HG03060 (cell line): ENCODE measurements around the gene SAG.

Source experiments
- ATAC-seq: cut with Tn5 transposase; IDR thresholded peaks from one replicate; pipeline ENCODE4 v1.9.1; 2021; ENCODE audit warnings: low read depth, moderate number of reproducible peaks; ENCODE audit not compliant: unreplicated experiment

The SAG gene

GRCh38 chr2:233353769-233354499 is 46.3 kb downstream of the SAG start, which contains the start of gene DGKD:
DGKD (plus strand) TSS chr2:233354494; CDS start chr2:233354519, 25 bp downstream.
- ATAC-seq = no peak

GRCh38 chr2:233354500-233354924 is 46.9 kb downstream of the SAG start:
- ATAC-seq = no peak

GRCh38 chr2:233354971-233355574 is 47.5 kb downstream of the SAG start:
- ATAC-seq = no peak

GRCh38 chr2:233355916-233356315 is 48.3 kb downstream of the SAG start:
- ATAC-seq = no peak

GRCh38 chr2:233356546-233357308 is 49.1 kb downstream of the SAG start:
- ATAC-seq = no peak

- no peak for ATAC-seq
Measured at GRCh38 chr2:233358335-233358734, 50.7 kb downstream of the SAG start.

GRCh38 chr2:233358947-233359346 is 51.3 kb downstream of the SAG start:
- no peak for ATAC-seq

GRCh38 chr2:233359823-233360222 is 52.2 kb downstream of the SAG start:
- ATAC-seq = no peak

- ATAC-seq = no peak
Measured at GRCh38 chr2:233360771-233361176, 53.2 kb downstream of the SAG start.

GRCh38 chr2:233361297-233361696 is 53.7 kb downstream of the SAG start:
- no peak for ATAC-seq

GRCh38 chr2:233362742-233363141 is 55.1 kb downstream of the SAG start:
- no peak for ATAC-seq

- ATAC-seq = no peak
Measured at GRCh38 chr2:233363744-233364235, 56.2 kb downstream of the SAG start.

- ATAC-seq = no peak
Measured at GRCh38 chr2:233365861-233366520, 58.4 kb downstream of the SAG start.

GRCh38 chr2:233367586-233367985 is 60.0 kb downstream of the SAG start:
- no peak for ATAC-seq

- no peak for ATAC-seq
Measured at GRCh38 chr2:233368756-233369155, 61.1 kb downstream of the SAG start.

GRCh38 chr2:233369462-233369861 is 61.8 kb downstream of the SAG start:
- ATAC-seq = no peak

- no peak for ATAC-seq
Measured at GRCh38 chr2:233369897-233370685, 62.5 kb downstream of the SAG start.

GRCh38 chr2:233371641-233372040 is 64.0 kb downstream of the SAG start:
- ATAC-seq = no peak

GRCh38 chr2:233372855-233373254 is 65.2 kb downstream of the SAG start:
- ATAC-seq = no peak

- ATAC-seq = no peak
Measured at GRCh38 chr2:233373316-233373715, 65.7 kb downstream of the SAG start.
